HG02852 (cell line): ENCODE results near the gene SLC27A1.
"Not testable (repeated sequence)": the region's sequence is repeated elsewhere in the genome, so short reads cannot be mapped to it uniquely, and the experiment has no call there.

Experiments used
- ATAC-seq: cut with Tn5 transposase; IDR thresholded peaks from one replicate; pipeline ENCODE4 v1.9.1; 2021; ENCODE audit warnings: mild to moderate bottlenecking, moderate library complexity; ENCODE audit not compliant: unreplicated experiment

The SLC27A1 gene

DNA sequence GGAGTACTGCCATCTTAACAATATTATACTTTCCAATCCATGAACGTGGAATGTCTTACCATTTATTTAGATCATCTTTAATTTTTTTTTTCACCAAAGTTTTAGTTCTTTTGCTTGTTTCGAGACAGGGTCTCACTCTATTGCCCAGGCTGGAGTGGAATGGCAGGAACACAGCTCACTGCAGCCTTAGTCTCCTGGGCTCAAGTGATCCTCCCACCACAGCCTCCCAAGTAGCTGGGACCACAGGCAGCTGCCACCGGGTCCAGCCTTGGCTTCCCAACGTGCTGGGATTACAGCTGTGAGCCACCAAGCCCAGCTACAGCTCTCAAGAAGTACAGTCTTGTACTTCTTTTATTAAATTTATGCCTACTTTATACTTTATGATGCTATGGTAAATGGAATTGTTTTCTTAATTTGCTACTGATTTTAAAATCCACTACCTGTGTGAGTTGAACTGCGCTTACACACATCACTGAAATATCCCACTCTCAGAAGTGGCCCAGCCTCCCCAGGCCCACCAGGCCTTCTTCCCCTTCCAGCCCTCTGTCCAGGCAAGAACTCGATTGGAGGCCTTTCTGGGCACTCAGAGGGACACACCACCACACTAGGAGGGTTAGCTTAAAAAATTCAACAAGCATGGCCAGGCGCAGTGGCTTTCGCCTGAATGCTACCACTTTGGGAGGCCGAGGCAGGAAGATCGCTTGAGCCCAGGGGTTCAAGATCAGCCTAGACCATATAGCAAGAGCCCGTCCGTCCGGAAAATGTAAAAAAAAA, 40.1 kb downstream of the SLC27A1 start:
- no peak for ATAC-seq

DNA sequence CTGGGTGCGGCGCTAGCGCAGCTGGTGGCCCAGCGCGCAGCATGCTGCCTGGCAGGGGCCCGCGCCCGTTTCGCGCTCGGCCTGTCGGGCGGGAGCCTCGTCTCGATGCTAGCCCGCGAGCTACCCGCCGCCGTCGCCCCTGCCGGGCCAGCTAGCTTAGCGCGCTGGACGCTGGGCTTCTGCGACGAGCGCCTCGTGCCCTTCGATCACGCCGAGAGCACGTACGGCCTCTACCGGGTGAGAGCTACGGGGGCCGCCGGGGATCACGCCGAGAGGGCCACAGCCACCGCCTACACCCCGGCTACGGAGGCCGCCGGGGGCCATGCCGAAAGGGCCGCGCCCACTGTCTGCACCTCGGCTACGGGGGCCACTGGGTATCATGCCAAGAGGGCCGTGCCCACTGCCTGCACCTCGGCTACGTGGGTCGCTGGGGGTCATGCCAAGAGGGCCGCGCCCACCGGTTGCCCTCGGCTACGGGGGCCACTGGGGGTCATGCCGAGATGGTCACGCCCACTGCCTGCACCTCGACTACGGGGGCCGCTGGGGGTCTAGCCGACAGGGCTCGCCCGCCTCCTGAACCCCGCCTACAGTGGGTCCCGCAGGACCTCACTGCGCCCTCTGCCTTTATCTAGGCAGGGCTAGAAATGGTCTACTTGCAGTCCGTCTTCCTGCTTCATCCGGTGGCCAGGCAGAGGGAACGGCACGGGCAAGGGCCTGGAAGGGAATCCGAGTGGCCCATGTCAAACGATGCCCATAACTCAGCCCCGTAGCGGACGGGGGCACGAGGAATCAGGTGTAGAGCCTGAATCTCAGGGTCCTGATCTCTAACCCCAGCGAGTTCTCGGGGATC, 41.6 kb downstream of the SLC27A1 start:
- ATAC-seq, result peak; percentile 55

DNA sequence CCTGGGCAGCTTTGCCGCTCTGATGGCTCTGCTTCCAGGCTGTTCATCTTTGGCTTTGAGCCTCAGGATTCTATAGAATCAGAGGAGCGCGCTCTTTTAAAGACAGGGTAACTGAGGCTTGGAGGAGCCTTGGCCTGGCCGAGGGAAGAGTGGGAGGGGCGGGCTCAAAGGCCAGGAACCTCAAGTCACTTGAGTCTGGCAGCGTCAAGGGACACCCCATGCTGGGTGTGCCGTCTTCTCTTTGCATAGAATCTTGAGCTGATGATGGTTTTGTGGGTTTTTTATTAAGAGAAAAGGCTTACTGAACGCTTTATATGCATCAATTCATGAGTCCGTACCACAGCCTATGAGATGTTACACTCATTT, 42.2 kb downstream of the SLC27A1 start:
- no peak for ATAC-seq

- ATAC-seq, result no peak
These were observed 45.3 kb downstream of the SLC27A1 start for GRCh38 chr19:17515408-17516149.

GRCh38 chr19:17517898-17518297, 47.6 kb downstream of the SLC27A1 start:
- no peak for ATAC-seq

DNA sequence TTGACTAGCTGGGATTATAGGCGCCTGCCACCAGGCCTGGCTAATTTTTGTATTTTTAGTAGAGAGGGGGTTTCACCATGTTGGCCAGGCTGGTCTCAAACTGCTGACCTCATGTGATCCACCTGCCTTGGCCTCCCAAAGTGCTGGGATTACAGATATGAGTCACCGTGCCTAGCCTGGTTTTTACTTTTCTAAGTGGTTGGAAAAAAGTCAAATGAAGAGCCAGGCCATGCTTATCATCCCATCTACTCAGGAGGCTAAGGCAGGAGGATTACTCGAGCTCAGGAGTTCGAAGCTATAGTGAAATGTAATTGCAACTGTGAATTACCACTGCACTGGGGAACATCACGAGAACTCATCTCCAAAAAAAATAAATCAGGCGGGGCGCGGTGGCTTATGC, 48.3 kb downstream of the SLC27A1 start:
- ATAC-seq, result not testable (repeated sequence)

DNA sequence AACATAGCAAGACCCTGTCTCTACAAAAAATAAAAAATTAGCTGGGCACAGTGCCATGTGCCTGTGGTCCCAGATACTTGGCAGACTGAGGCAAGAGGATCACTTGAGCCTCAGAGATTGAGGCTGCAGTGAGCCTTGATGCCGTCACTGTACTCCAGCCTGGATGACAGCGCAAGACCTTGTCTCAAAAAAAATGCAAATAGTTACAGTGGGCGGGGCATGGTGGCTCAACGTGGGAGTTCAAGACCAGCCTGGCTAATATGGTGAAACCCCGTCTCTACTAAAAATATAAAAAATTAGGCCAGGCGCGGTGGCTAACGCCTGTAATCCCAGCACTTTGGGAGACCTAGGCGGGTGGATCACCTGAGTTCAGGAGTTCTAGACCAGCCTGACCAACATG, 49.6 kb downstream of the SLC27A1 start:
- ATAC-seq, result no peak

GRCh38 chr19:17520865-17521264, 50.5 kb downstream of the SLC27A1 start:
- ATAC-seq, result no peak

DNA sequence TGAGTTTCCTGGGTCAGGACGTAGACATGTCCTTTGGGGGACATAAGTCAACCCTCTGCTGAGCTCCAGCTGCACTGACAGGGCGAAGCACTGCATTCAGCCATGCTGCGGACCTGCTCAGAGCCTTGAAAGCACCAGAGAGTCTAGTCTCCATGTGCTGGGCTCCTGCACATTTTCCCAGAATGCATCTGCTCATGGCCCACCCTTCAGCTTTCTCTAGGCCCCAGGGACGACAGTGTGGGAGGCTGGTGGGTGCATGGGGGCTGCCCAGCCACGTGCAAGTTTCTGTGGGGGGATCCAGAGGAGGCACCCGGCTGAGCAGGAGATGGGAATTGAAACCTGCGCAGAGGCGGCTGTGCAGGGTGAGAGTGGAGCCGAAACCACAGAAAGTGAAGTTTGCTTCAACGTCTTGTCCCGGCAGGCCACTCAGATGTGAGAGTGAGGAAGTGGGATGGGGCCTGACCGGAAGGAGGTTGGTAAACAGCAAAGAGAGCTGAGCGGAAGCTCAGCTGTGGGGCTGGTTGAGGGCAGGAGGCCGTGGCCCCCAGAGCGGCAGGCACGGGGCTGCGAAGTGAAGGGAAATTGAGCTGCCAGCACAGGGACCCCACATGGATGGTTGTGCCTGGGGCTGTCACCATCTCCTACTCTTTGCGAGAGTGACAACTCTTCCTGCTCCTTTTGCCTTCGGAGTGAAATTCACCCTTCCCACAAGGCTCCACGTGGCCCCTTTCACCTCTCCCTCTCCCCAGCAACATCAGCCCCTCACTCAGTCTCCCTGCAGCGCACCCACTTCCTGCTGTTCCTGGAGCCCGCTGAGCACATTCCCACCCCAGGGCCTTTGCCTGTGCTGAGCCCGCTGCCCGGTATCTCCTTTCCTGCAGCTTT, 52.9 kb downstream of the SLC27A1 start:
- peak; percentile 72 for ATAC-seq

- ATAC-seq, result no peak
These were observed 54.3 kb downstream of the SLC27A1 start for GRCh38 chr19:17524651-17525050.

GRCh38 chr19:17525141-17525540, 54.8 kb downstream of the SLC27A1 start:
- ATAC-seq, result no peak

DNA sequence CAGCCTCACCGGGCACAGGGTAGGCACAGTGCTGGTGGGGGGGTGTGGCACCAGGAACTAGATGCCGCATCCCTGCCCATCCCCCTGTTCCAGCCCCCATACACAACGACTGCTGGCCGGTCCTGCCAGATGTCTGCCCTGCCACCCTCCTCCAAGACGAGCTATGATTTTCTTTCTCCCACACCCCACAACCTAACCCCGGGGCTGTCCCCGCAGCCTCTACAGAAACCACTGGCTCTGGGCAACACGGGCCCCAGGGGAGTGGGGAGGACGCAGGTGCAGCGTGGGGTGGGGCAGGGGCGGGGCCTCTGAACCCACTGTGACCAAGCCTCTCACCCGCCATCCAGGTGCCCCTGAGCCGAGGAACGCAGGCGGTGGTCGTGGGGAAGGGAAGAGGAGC, 56.6 kb downstream of the SLC27A1 start:
- ATAC-seq, result peak; percentile 38

DNA sequence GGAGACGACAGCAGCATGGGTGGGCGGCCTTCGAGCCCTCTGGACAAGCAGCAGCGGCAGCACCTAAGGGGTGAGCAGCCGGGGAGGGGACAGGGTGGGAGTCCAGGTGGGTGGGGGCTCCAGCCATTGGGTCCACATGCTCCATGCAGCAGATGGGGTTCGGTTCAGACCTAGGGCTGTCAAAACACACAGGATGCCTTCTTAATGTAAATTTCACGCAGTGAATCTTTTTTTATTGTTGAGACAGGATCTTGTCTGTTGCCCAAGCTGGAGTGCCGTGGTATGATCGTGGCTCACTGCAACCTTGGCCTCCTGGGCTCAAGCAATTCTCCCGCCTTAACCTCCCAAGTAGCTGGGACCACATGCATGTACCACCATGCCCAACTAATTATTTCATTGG, 57.0 kb downstream of the SLC27A1 start:
- no peak for ATAC-seq

DNA sequence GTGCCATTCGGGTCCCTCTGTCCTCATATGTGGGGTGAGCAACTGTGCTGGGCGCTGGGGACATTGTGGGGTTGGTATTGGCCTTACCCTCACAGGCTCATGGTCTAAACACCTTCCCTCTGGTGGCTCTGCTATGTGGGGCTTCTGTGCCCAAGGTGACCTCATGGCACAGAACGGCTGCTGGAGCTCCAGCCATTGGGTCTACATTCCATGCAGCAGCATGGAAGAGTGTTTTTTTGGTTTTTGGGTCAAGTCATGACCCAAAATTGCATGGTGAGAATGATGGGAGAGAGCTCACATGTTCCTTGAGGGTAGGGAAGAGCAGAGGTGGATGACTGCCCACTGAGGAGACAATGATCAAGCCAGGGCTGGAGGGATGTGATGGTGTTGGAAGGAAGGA, 58.3 kb downstream of the SLC27A1 start:
- ATAC-seq, result no peak

DNA sequence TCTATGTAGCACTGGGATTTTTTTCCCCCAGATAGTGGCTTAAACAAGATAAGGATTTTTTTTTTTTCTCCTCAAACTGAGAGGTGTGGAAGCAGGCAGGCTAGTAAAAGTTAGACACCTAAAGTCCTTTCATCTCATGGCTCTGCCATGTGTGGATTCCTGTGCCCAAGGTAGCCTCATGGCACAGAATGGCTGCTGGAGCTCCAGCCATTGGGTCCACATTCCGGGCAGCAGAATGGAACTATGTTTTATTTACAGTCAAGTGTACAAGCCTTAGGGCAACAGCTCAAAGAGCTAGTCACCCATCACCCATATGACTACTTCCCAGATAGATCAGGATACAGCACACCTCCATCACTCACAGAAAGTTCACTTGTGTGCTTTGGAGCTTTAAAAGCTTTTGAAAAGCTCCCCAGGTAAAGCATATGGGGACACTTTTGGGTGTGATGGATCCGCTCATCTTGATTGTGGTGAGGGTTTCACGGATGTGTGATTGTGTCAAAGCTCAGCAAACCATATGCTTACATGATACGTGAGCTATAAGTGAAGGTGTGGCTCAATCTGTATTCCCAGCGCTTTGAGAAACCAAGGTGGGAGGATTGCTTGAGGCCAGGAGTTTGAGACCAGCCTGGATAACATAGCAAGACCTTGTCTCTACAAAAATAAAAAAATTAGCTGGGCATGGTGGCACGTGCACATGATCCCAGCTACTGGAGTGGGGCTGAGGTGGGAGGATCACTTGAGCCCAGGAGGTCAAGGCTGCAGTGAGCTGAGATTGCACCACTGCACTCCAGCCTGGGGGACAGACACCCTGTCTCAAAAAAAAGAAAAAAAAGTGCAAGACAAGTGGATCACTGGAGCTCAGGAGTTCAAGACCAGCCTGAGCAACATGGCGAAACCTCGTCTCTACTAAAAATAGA, 59.2 kb downstream of the SLC27A1 start:
- ATAC-seq, result no peak

GRCh38 chr19:17530586-17530985, 60.3 kb downstream of the SLC27A1 start:
- ATAC-seq, result no peak

DNA sequence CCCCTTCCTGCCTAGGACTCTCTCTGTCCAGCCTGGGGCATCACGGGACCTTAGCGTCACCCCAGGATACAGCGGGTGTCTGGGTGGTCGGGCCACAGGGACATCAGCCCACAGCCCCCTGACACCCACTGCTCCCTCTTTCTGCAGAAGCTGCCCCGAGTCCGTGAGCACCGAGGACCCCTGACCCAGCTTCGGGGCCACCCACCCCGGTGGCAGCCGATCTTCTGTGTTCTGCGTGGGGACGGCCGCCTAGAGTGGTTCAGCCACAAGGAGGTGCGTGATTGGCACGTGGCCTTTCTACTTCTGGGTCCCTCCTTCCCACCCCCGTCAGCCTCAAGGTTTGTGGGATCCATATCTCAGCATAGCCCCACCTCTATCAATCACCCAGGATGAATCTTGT, 61.8 kb downstream of the SLC27A1 start:
- no peak for ATAC-seq

GRCh38 chr19:17532557-17532956, 62.2 kb downstream of the SLC27A1 start:
- no peak for ATAC-seq

- no peak for ATAC-seq
These were observed 64.4 kb downstream of the SLC27A1 start for GRCh38 chr19:17534767-17535166.

DNA sequence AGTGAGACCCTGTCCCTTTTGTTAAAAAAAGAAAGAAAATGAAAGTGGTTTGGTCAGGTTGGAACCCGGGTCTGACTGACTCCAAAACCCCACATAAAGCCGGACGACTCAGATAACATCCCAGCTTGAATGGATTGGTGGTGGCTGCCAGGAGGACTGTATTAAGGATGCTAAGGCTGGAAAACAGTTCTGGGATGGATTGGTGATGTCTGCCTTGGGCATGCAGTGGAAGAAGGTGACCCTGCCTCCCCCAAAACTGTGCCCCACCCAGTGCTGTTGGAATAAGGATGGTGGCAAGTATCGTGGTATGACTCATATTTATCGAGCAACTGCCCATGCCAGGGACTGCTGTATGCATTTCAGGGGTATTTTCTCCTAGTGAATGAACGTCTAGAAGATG, 66.6 kb downstream of the SLC27A1 start:
- no peak for ATAC-seq
